RKO (cell line): ENCODE data around the gene PTPRD.
A peak's percentile ranks its signal among the peaks of the same experiment; 100 is the strongest.

Experiments used
- DNase-seq: peaks from one replicate; pipeline ENCODE4 v3.0.0-alpha.2; 2016; ENCODE audit warnings: low spot score

Gene PTPRD

GRCh38 chr9:9752722-9753121 is 860.1 kb downstream of the PTPRD start:
- DNase-seq = no peak

- DNase-seq = no peak
These were observed 860.8 kb downstream of the PTPRD start for GRCh38 chr9:9751996-9752395.

GRCh38 chr9:9750719-9751118 is 862.1 kb downstream of the PTPRD start:
- no peak for DNase-seq

- DNase-seq = no peak
These were observed 863.2 kb downstream of the PTPRD start for GRCh38 chr9:9749591-9749990.

- DNase-seq = peak; percentile 58
These were observed 865.0 kb downstream of the PTPRD start for GRCh38 chr9:9747787-9748186.

- no peak for DNase-seq
These were observed 866.0 kb downstream of the PTPRD start for GRCh38 chr9:9746826-9747225.

- no peak for DNase-seq
These were observed 869.0 kb downstream of the PTPRD start for GRCh38 chr9:9743822-9744221.

GRCh38 chr9:9730174-9730573 is 882.6 kb downstream of the PTPRD start:
- DNase-seq = no peak

GRCh38 chr9:9729082-9729481 is 883.7 kb downstream of the PTPRD start:
- no peak for DNase-seq

GRCh38 chr9:9719373-9720112 is 893.3 kb downstream of the PTPRD start:
- DNase-seq = no peak

GRCh38 chr9:9718691-9719090 is 894.1 kb downstream of the PTPRD start:
- no peak for DNase-seq

GRCh38 chr9:9679433-9679832 is 933.4 kb downstream of the PTPRD start:
- no peak for DNase-seq

GRCh38 chr9:9674461-9674860 is 938.3 kb downstream of the PTPRD start:
- DNase-seq = no peak

- DNase-seq = no peak
These were observed 942.3 kb downstream of the PTPRD start for GRCh38 chr9:9670454-9670853.

GRCh38 chr9:9645006-9645405 is 967.8 kb downstream of the PTPRD start:
- no peak for DNase-seq

GRCh38 chr9:9631284-9631683 is 981.5 kb downstream of the PTPRD start:
- no peak for DNase-seq

GRCh38 chr9:9625248-9625647 is 987.6 kb downstream of the PTPRD start:
- DNase-seq = no peak

GRCh38 chr9:9623506-9623905 is 989.3 kb downstream of the PTPRD start:
- no peak for DNase-seq

- DNase-seq = no peak
These were observed 991.4 kb downstream of the PTPRD start for GRCh38 chr9:9621355-9621940.

- no peak for DNase-seq
These were observed 992.1 kb downstream of the PTPRD start for GRCh38 chr9:9620736-9621135.

GRCh38 chr9:9615086-9615485 is 997.7 kb downstream of the PTPRD start:
- no peak for DNase-seq

- DNase-seq = no peak
These were observed 998.2 kb downstream of the PTPRD start for GRCh38 chr9:9614607-9615006.

GRCh38 chr9:9612755-9613154 is 1000.0 kb downstream of the PTPRD start:
- no peak for DNase-seq

GRCh38 chr9:9612270-9612669 is 1000.5 kb downstream of the PTPRD start:
- no peak for DNase-seq
